ENCODE results near the gene CEP68. TPM values are rescaled to one million over a fixed set of nuclear protein-coding genes. Genes with fewer than 3 reads are reported as not detected.

The CEP68 gene
- total RNA-seq, 2 experiments from 2014 or later, result 6.0 to 7.3 TPM

GRCh38 chr2:65050931-65051330 is 5.3 kb upstream of the CEP68 start:
- CTCF ChIA-PET, result interaction anchor here (0.9 kb wide), 1 partner anchor 136 kb away, joined by 3 read pairs; no protein-coding TSS in a partner anchor
- intact Hi-C loops (cut with micrococcal nuclease), result no loop called here

GRCh38 chr2:65053199-65053598 is 3.0 kb upstream of the CEP68 start:
- Mint-ChIP-seq H3K27me3 (ENCODE audit: low read depth) (no peaks in the 10 kb centered on the region), H3K4me1 (ENCODE audit: low read depth) (peaks cover 40% of the 10 kb centered on the region), H3K27ac (no peak overlapping the region), H3K9me3 (no peaks in the 10 kb centered on the region), H3K4me3 (no peak overlapping the region), H3K36me3 (ENCODE audit: low read depth) (peaks cover under 1% of the 10 kb centered on the region)
- intact Hi-C loops (cut with micrococcal nuclease), result no loop called here
- CTCF ChIA-PET, result interaction anchor here (0.6 to 1.5 kb wide), 5 partner anchors 15 to 135 kb away, joined by 3 to 7 read pairs (median 3); no protein-coding TSS in a partner anchor
- peak; percentile 44 for DNase-seq

More at GRCh38 chr2:65050931-65051330, 5.3 kb upstream of the CEP68 start:
- Mint-ChIP-seq H3K4me3 (no peak overlapping the region), H3K27ac (no peak overlapping the region), H3K36me3 (ENCODE audit: low read depth) (peaks cover 2% of the 10 kb centered on the region), H3K4me1 (ENCODE audit: low read depth) (peaks cover 27% of the 10 kb centered on the region), H3K27me3 (ENCODE audit: low read depth) (no peaks in the 10 kb centered on the region), H3K9me3 (no peaks in the 10 kb centered on the region)
- DNase-seq, result no peak

- peaks cover 51% of the 10 kb centered on the region for H3K4me1 Mint-ChIP-seq (ENCODE audit: low read depth)
- intact Hi-C loops (cut with micrococcal nuclease), result no loop called here
- peak overlapping the region; percentile 93 for H3K4me3 Mint-ChIP-seq
- no peaks in the 10 kb centered on the region for H3K9me3 Mint-ChIP-seq
- DNase-seq, result no peak
- no peaks in the 10 kb centered on the region for H3K36me3 Mint-ChIP-seq (ENCODE audit: low read depth)
- CTCF ChIA-PET, result interaction anchor here (0.7 to 2.3 kb wide), 9 partner anchors 9 to 137 kb away, joined by 3 to 11 read pairs (median 4); no protein-coding TSS in a partner anchor
- no peaks in the 10 kb centered on the region for H3K27me3 Mint-ChIP-seq (ENCODE audit: low read depth)
- no peak overlapping the region for H3K27ac Mint-ChIP-seq
Measured at GRCh38 chr2:65054749-65055421, 1.3 kb upstream of the CEP68 start.

GRCh38 chr2:65055422-65056214 is 598 bp upstream of the CEP68 start:
- CTCF ChIA-PET, result interaction anchor here (0.7 to 2.3 kb wide), 7 partner anchors 9 to 138 kb away, joined by 3 to 11 read pairs (median 4); no protein-coding TSS in a partner anchor

GRCh38 chr2:65057054-65057375 is 799 bp downstream of the CEP68 start:
- CTCF ChIA-PET, result interaction anchor here (0.7 to 2.3 kb wide), 7 partner anchors 8 to 497 kb away, joined by 3 to 11 read pairs (median 5); no protein-coding TSS in a partner anchor
- intact Hi-C loops (cut with micrococcal nuclease), result loop anchor here (1.0 to 2.0 kb wide), 10 partner anchors 73 to 1468 kb away; partner anchors contain the start of genes ACTR2, AFTPH, MDH1 and RAB1A
- Mint-ChIP-seq H3K9me3 (no peaks in the 10 kb centered on the region), H3K36me3 (ENCODE audit: low read depth) (no peaks in the 10 kb centered on the region), H3K4me1 (ENCODE audit: low read depth) (peaks cover 51% of the 10 kb centered on the region), H3K27ac (peak overlapping the region; percentile 57), H3K27me3 (ENCODE audit: low read depth) (no peaks in the 10 kb centered on the region), H3K4me3 (peak overlapping the region; percentile 93)
- no peak for DNase-seq

More at GRCh38 chr2:65055422-65056214, 598 bp upstream of the CEP68 start:
- Mint-ChIP-seq H3K9me3 (no peaks in the 10 kb centered on the region), H3K4me1 (ENCODE audit: low read depth) (peaks cover 51% of the 10 kb centered on the region), H3K36me3 (ENCODE audit: low read depth) (no peaks in the 10 kb centered on the region), H3K27me3 (ENCODE audit: low read depth) (no peaks in the 10 kb centered on the region), H3K4me3 (peak overlapping the region; percentile 93), H3K27ac (peak overlapping the region; percentile 67)
- intact Hi-C loops (cut with micrococcal nuclease), result loop anchor here (1.0 to 2.0 kb wide), 7 partner anchors 66 to 1467 kb away; partner anchors contain the start of genes MDH1, SLC1A4, SPRED2 and WDPCP
- no peak for DNase-seq

GRCh38 chr2:65057391-65058052 is 1.3 kb downstream of the CEP68 start:
- peak overlapping the region; percentile 93 for H3K4me3 Mint-ChIP-seq
- peak; percentile 77 for DNase-seq
- peak overlapping the region; percentile 57 for H3K27ac Mint-ChIP-seq
- CTCF ChIA-PET, result interaction anchor here (0.7 to 2.6 kb wide), 9 partner anchors 8 to 497 kb away, joined by 3 to 21 read pairs (median 3); no protein-coding TSS in a partner anchor
- H3K36me3 Mint-ChIP-seq (ENCODE audit: low read depth), result no peaks in the 10 kb centered on the region
- H3K4me1 Mint-ChIP-seq (ENCODE audit: low read depth), result peaks cover 51% of the 10 kb centered on the region
- no peaks in the 10 kb centered on the region for H3K9me3 Mint-ChIP-seq
- intact Hi-C loops (cut with micrococcal nuclease), result loop anchor here (1.0 to 2.0 kb wide), 10 partner anchors 73 to 1469 kb away; partner anchors contain the start of genes ACTR2, AFTPH, MDH1 and RAB1A
- no peaks in the 10 kb centered on the region for H3K27me3 Mint-ChIP-seq (ENCODE audit: low read depth)

- H3K27ac Mint-ChIP-seq, result no peak overlapping the region
- H3K4me3 Mint-ChIP-seq, result no peak overlapping the region
- H3K27me3 Mint-ChIP-seq (ENCODE audit: low read depth), result no peaks in the 10 kb centered on the region
- no peaks in the 10 kb centered on the region for H3K9me3 Mint-ChIP-seq
- H3K36me3 Mint-ChIP-seq (ENCODE audit: low read depth), result no peaks in the 10 kb centered on the region
- H3K4me1 Mint-ChIP-seq (ENCODE audit: low read depth), result peaks cover 42% of the 10 kb centered on the region
- CTCF ChIA-PET, result interaction anchor here (0.6 to 2.6 kb wide), 5 partner anchors 12 to 195 kb away, joined by 3 to 21 read pairs (median 4); no protein-coding TSS in a partner anchor
- intact Hi-C loops (cut with micrococcal nuclease), result no loop called here
- DNase-seq, result no peak
Measured at GRCh38 chr2:65059071-65059470, 2.9 kb downstream of the CEP68 start.

GRCh38 chr2:65061146-65061909 is 5.1 kb downstream of the CEP68 start:
- Mint-ChIP-seq H3K9me3 (no peaks in the 10 kb centered on the region), H3K4me3 (no peak overlapping the region), H3K27me3 (ENCODE audit: low read depth) (no peaks in the 10 kb centered on the region), H3K36me3 (ENCODE audit: low read depth) (no peaks in the 10 kb centered on the region), H3K4me1 (ENCODE audit: low read depth) (peaks cover 42% of the 10 kb centered on the region), H3K27ac (no peak overlapping the region)
- CTCF ChIA-PET, result interaction anchor here (0.6 to 5.2 kb wide), 3 partner anchors 108 to 511 kb away, joined by 3 to 63 read pairs (median 44); no protein-coding TSS in a partner anchor
- no peak for DNase-seq
- intact Hi-C loops (cut with micrococcal nuclease), result no loop called here

GRCh38 chr2:65061910-65062339 is 5.7 kb downstream of the CEP68 start:
- Mint-ChIP-seq H3K4me1 (ENCODE audit: low read depth) (peaks cover 41% of the 10 kb centered on the region), H3K36me3 (ENCODE audit: low read depth) (no peaks in the 10 kb centered on the region), H3K27ac (no peak overlapping the region), H3K9me3 (no peaks in the 10 kb centered on the region), H3K4me3 (no peak overlapping the region), H3K27me3 (ENCODE audit: low read depth) (no peaks in the 10 kb centered on the region)
- intact Hi-C loops (cut with micrococcal nuclease), result no loop called here
- CTCF ChIA-PET, result interaction anchor here (0.6 to 5.2 kb wide), 4 partner anchors 26 to 511 kb away, joined by 3 to 63 read pairs (median 24); no protein-coding TSS in a partner anchor
- DNase-seq, result no peak

GRCh38 chr2:65062843-65063825 is 6.9 kb downstream of the CEP68 start:
- DNase-seq, result no peak
- CTCF ChIA-PET, result interaction anchor here (0.6 to 5.2 kb wide), 9 partner anchors 9 to 507 kb away, joined by 3 to 63 read pairs (median 9); no protein-coding TSS in a partner anchor
- H3K27ac Mint-ChIP-seq, result no peak overlapping the region
- peaks cover 40% of the 10 kb centered on the region for H3K4me1 Mint-ChIP-seq (ENCODE audit: low read depth)
- no peaks in the 10 kb centered on the region for H3K27me3 Mint-ChIP-seq (ENCODE audit: low read depth)
- intact Hi-C loops (cut with micrococcal nuclease), result no loop called here
- H3K4me3 Mint-ChIP-seq, result no peak overlapping the region
- H3K9me3 Mint-ChIP-seq, result no peaks in the 10 kb centered on the region
- no peaks in the 10 kb centered on the region for H3K36me3 Mint-ChIP-seq (ENCODE audit: low read depth)
